Stimulated activated naive CD8-positive, alpha-beta T cell treated with anti-CD3 and anti-CD28 coated beads, Interleukin-15, Interleukin-2, amounts not matched to agents 100 ng/mL and 50 ng/mL, for 24 hours (primary cell): Measurements from ENCODE around the gene MRPS25.

Experiments
- H3K27ac Mint-ChIP-seq: one replicate; pipeline ENCODE4 v1.8.0; 2021; ENCODE audit warnings: mild to moderate bottlenecking, mixed read lengths
- H3K27me3 Mint-ChIP-seq: one replicate; pipeline ENCODE4 v1.8.0; 2021; ENCODE audit warnings: mixed read lengths
- H3K36me3 Mint-ChIP-seq: one replicate; pipeline ENCODE4 v1.8.0; 2021; ENCODE audit warnings: low read depth, mixed read lengths
- H3K4me1 Mint-ChIP-seq: one replicate; pipeline ENCODE4 v1.8.0; 2021; ENCODE audit warnings: low read depth, mixed read lengths
- H3K4me3 Mint-ChIP-seq: one replicate; pipeline ENCODE4 v1.8.0; 2021; ENCODE audit warnings: mild to moderate bottlenecking, mixed read lengths
- H3K9me3 Mint-ChIP-seq: one replicate; pipeline ENCODE4 v1.8.0; 2021; ENCODE audit warnings: mixed read lengths

MRPS25 gene

DNA sequence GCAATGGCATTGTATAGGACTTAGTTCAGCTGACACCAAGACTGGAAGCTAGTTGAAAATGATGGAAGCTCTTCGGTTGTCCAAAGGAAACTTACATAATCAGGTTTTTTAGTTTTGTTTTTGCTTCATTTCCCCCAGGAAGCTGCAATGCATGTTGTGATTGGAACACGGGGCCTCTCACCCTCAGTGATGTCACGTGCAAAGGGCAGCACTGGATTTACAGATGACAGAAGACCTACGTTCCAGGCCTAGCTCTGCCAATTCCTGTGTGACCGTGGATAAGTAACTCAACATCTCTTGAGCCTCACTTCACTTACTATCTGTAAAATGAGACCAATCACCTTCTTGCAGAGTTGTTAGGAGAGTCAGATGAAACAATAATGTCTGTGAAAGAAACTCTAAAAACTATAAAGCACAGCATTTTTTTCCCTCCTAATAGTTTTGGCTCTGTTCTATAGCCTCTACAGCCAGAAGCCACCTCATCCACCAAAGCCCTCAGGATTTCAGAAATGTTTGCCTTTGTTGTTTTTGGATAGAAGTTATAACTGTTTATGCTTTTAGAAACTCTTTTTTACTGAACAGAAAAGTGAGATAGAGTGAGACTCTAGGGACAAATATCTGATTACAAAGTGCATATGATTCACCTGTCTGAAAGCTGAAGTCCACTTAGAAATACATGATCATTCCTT, 29.2 kb upstream of the MRPS25 start:
- H3K9me3 Mint-ChIP-seq, result no peaks in the 10 kb centered on the region
- peaks cover 4% of the 10 kb centered on the region for H3K27me3 Mint-ChIP-seq
- peaks cover 56% of the 10 kb centered on the region for H3K36me3 Mint-ChIP-seq
- H3K4me3 Mint-ChIP-seq, result no peak overlapping the region
- no peak overlapping the region for H3K27ac Mint-ChIP-seq
- H3K4me1 Mint-ChIP-seq, result peaks cover 18% of the 10 kb centered on the region

GRCh38 chr3:15092686-15093085, 27.6 kb upstream of the MRPS25 start:
- peaks cover 48% of the 10 kb centered on the region for H3K36me3 Mint-ChIP-seq
- no peak overlapping the region for H3K4me3 Mint-ChIP-seq
- H3K4me1 Mint-ChIP-seq, result peaks cover 4% of the 10 kb centered on the region
- H3K27me3 Mint-ChIP-seq, result peaks cover under 1% of the 10 kb centered on the region
- H3K27ac Mint-ChIP-seq, result no peak overlapping the region
- H3K9me3 Mint-ChIP-seq, result no peaks in the 10 kb centered on the region

- H3K27ac Mint-ChIP-seq, result no peak overlapping the region
- H3K27me3 Mint-ChIP-seq, result no peaks in the 10 kb centered on the region
- no peaks in the 10 kb centered on the region for H3K4me1 Mint-ChIP-seq
- no peaks in the 10 kb centered on the region for H3K9me3 Mint-ChIP-seq
- peaks cover 47% of the 10 kb centered on the region for H3K36me3 Mint-ChIP-seq
- no peak overlapping the region for H3K4me3 Mint-ChIP-seq
These were observed 26.5 kb upstream of the MRPS25 start for GRCh38 chr3:15091575-15091974.

- no peaks in the 10 kb centered on the region for H3K27me3 Mint-ChIP-seq
- peaks cover 36% of the 10 kb centered on the region for H3K36me3 Mint-ChIP-seq
- H3K4me1 Mint-ChIP-seq, result no peaks in the 10 kb centered on the region
- no peak overlapping the region for H3K4me3 Mint-ChIP-seq
- H3K27ac Mint-ChIP-seq, result no peak overlapping the region
- no peaks in the 10 kb centered on the region for H3K9me3 Mint-ChIP-seq
These were observed 24.1 kb upstream of the MRPS25 start for GRCh38 chr3:15089201-15089600.

DNA sequence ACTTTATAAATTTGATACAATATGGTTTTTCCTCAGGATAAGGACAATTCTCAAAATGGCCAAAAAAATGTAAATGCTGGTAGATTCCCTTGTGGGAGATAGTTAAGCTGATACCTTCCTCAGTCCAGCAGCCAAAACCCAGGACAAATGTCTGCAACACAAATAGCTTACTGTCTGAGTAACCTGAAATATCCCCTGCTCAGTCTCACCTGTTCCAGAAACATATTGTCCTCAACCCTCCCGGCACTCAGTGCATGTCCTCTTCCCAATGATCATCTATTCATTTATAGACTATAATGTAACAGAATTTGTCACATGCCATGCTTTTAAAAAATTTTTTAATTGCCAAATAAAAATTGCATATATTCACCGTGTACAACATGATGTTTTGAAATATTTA, 21.6 kb upstream of the MRPS25 start:
- Mint-ChIP-seq H3K27me3 (no peaks in the 10 kb centered on the region), H3K4me3 (no peak overlapping the region), H3K36me3 (peaks cover 45% of the 10 kb centered on the region), H3K4me1 (no peaks in the 10 kb centered on the region), H3K9me3 (no peaks in the 10 kb centered on the region), H3K27ac (no peak overlapping the region)

GRCh38 chr3:15086263-15086662, 21.1 kb upstream of the MRPS25 start:
- H3K36me3 Mint-ChIP-seq, result peaks cover 46% of the 10 kb centered on the region
- H3K4me1 Mint-ChIP-seq, result no peaks in the 10 kb centered on the region
- no peaks in the 10 kb centered on the region for H3K9me3 Mint-ChIP-seq
- H3K27me3 Mint-ChIP-seq, result no peaks in the 10 kb centered on the region
- H3K4me3 Mint-ChIP-seq, result no peak overlapping the region
- no peak overlapping the region for H3K27ac Mint-ChIP-seq

GRCh38 chr3:15083252-15083651, 18.1 kb upstream of the MRPS25 start:
- no peak overlapping the region for H3K4me3 Mint-ChIP-seq
- H3K36me3 Mint-ChIP-seq, result peaks cover 52% of the 10 kb centered on the region
- no peaks in the 10 kb centered on the region for H3K4me1 Mint-ChIP-seq
- no peaks in the 10 kb centered on the region for H3K9me3 Mint-ChIP-seq
- H3K27me3 Mint-ChIP-seq, result no peaks in the 10 kb centered on the region
- H3K27ac Mint-ChIP-seq, result no peak overlapping the region

- Mint-ChIP-seq H3K36me3 (peaks cover 60% of the 10 kb centered on the region), H3K27ac (no peak overlapping the region), H3K9me3 (no peaks in the 10 kb centered on the region), H3K4me1 (no peaks in the 10 kb centered on the region), H3K4me3 (no peak overlapping the region), H3K27me3 (no peaks in the 10 kb centered on the region)
These were observed 17.0 kb upstream of the MRPS25 start for GRCh38 chr3:15081960-15082664.

- Mint-ChIP-seq H3K27me3 (no peaks in the 10 kb centered on the region), H3K36me3 (peaks cover 65% of the 10 kb centered on the region), H3K9me3 (no peaks in the 10 kb centered on the region), H3K4me3 (no peak overlapping the region), H3K4me1 (no peaks in the 10 kb centered on the region), H3K27ac (no peak overlapping the region)
These were observed 14.0 kb upstream of the MRPS25 start for GRCh38 chr3:15079091-15079490.

DNA sequence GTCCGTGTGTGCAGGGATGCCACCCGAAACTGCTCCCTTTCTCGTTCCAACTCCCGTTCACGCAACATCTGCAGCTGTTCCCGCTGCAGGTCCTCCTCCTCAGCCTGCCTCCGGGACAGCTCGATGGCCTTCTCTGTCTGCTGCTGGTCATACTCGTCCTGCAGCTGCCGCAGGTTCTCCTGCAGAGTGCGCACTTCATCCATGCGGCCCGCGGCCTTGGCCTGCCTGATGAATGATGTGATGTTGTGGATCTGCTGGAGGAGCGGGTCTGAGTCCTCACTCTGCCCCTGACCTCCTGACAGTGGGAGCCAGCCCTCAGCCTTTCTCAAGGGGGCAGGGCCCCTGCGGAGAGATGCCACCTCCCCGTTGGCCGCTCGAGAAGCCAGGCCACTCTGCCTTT, 9.4 kb upstream of the MRPS25 start:
- peaks cover 50% of the 10 kb centered on the region for H3K36me3 Mint-ChIP-seq
- H3K4me3 Mint-ChIP-seq, result no peak overlapping the region
- H3K9me3 Mint-ChIP-seq, result no peaks in the 10 kb centered on the region
- no peaks in the 10 kb centered on the region for H3K27me3 Mint-ChIP-seq
- no peak overlapping the region for H3K27ac Mint-ChIP-seq
- H3K4me1 Mint-ChIP-seq, result no peaks in the 10 kb centered on the region

DNA sequence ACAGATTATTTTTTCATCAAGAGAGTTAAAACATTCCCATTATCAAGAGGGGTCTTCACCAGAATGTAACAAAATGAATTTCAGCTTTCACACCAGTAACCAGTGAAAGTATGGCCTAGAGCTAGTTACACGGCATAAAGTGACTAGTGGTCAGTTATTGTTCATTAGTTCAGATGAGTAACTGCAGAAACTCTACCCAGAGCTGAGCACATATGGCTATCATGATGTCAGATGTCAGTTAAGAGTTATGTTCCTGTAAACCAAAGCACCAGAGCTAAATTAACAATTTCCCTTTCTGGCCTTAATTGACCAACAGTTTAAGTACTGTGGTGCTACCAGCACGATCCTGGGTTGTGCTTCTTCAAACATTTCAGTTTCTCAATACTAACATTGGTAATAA, 6.6 kb upstream of the MRPS25 start:
- H3K9me3 Mint-ChIP-seq, result no peaks in the 10 kb centered on the region
- no peak overlapping the region for H3K27ac Mint-ChIP-seq
- peaks cover 34% of the 10 kb centered on the region for H3K36me3 Mint-ChIP-seq
- no peaks in the 10 kb centered on the region for H3K27me3 Mint-ChIP-seq
- H3K4me1 Mint-ChIP-seq, result no peaks in the 10 kb centered on the region
- H3K4me3 Mint-ChIP-seq, result no peak overlapping the region

DNA sequence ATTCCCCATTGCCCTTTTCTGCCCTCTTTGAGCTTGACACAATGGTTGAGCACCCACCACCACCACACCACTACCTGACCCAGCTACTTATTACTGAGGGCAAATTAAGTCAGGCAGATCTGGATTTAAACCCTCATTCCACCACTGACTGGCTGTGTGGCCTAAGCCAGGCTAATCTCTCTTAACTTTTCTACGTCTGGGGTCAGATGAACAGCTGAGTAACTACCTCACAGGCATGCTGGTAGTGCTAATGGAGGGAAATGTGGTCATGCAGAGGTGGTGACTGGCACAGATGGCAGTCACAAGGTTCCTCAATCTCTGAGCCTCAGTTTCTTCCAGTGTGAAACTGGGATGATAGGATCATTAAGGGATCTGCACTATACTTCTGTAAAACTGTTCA, 4.3 kb upstream of the MRPS25 start:
- peaks cover 20% of the 10 kb centered on the region for H3K36me3 Mint-ChIP-seq
- no peak overlapping the region for H3K27ac Mint-ChIP-seq
- H3K4me3 Mint-ChIP-seq, result no peak overlapping the region
- no peaks in the 10 kb centered on the region for H3K27me3 Mint-ChIP-seq
- H3K4me1 Mint-ChIP-seq, result peaks cover 13% of the 10 kb centered on the region
- H3K9me3 Mint-ChIP-seq, result no peaks in the 10 kb centered on the region

DNA sequence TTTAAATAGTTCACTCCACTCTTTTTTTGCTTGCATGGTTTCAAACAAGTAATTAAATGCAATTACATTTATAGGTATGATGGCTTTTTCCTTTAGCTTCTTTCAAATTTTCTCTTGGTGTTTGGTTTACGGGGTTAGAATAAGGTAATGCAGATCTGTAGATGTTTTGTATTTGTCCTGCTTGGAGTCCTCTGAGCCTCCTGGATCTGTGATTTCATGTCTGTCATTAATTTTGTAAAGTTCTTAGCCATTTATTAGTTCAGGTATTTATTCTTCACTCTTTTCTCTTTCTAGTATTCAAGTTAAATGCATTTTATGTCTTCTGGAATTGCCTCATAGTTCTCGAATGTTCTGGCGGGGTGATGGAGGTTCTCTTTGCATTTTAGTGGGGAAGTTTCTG, 1.4 kb upstream of the MRPS25 start:
- Mint-ChIP-seq H3K27me3 (no peaks in the 10 kb centered on the region), H3K27ac (no peak overlapping the region), H3K4me1 (peaks cover 28% of the 10 kb centered on the region), H3K36me3 (peaks cover 22% of the 10 kb centered on the region), H3K9me3 (no peaks in the 10 kb centered on the region), H3K4me3 (peak overlapping the region; percentile 30)

DNA sequence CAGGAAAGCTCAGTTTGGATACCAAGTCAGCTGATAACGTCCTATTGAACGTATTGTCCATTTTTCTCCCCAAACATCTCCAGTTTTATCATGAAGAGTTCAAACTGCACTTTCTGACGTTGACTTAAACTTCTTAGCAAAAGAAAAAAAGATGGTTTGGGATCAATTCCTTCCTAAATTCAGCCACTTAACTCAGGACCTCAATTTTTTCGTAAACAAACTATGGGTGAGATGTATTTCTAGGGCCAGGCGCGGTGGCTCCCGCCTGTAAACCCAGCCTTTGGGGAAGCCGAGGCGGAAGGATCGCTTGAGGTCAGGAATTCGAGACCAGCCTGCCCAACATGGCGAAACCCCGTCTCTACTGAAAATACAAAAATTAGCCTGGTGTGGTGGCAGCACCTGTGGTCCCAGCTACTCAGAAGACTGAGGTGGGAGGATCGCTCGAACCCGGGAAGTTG, 464 bp upstream of the MRPS25 start:
- peak overlapping the region; percentile 96 for H3K4me3 Mint-ChIP-seq
- peaks cover 22% of the 10 kb centered on the region for H3K36me3 Mint-ChIP-seq
- peaks cover 36% of the 10 kb centered on the region for H3K4me1 Mint-ChIP-seq
- H3K27me3 Mint-ChIP-seq, result no peaks in the 10 kb centered on the region
- H3K27ac Mint-ChIP-seq, result peak overlapping the region; percentile 98
- H3K9me3 Mint-ChIP-seq, result no peaks in the 10 kb centered on the region

DNA sequence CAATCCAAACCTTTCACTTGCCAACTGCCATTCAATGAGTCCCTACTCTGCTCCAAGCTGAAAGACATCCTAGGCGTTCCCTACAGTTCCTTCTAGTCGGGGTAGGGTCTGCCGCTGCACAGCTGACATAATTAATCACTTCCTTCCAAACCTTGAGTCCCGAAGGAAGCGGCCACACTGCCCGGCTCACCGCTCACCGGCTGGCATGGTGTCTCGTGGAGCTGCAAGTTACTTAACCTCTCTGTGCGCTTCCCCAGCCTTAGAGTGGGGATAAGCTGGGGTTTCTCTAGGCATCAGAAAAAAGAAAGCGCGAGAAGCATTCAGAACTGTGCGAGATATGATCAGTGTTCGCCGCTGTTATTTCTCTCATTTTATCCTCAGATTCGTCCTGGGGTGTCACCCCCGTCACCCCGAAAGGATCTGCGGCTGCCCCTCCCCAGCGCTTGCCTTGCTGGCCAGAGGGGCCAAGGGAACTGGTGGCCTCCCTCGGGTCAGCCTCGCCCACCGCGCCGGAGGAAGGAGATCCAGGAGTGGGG, 748 bp downstream of the MRPS25 start:
- peaks cover 23% of the 10 kb centered on the region for H3K36me3 Mint-ChIP-seq
- H3K4me1 Mint-ChIP-seq, result peaks cover 40% of the 10 kb centered on the region

More for the DNA sequence above, 748 bp downstream of the MRPS25 start:
- no peaks in the 10 kb centered on the region for H3K27me3 Mint-ChIP-seq
- H3K9me3 Mint-ChIP-seq, result no peaks in the 10 kb centered on the region
- H3K4me3 Mint-ChIP-seq, result peak overlapping the region; percentile 96
- peak overlapping the region; percentile 98 for H3K27ac Mint-ChIP-seq
